ENCODE data around the gene CORIN. TPM values are rescaled to one million over a fixed set of nuclear protein-coding genes. Genes with fewer than 3 reads are reported as not detected.

The CORIN gene
- total and polyA plus RNA-seq, 10 of the 15 experiments (the other 5 are each of a cell fraction or from before 2014, with no cell fraction given), result 0.02 to 0.45 (median 0.09) TPM; not detected in 3

DNA sequence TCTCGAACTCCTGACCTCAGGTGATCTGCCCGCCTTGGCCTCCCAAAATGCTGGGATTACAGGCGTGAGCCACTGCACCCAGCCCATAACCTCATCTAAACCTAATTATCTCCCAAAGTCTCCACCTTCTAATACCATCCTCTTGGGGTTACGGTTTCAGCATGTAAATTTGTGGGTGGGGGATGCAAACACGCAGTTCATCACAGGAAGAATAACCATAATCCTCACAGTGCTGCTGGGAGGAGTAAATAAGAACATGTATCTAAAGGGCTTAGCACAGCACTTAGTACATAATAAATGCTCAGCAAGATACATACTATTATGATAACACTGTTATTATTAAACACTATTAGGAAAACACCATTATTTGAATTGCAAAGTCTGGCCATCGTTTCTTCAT is 116.4 kb downstream of the CORIN start (continued):
- TF ChIP-seq, protein P1, sequence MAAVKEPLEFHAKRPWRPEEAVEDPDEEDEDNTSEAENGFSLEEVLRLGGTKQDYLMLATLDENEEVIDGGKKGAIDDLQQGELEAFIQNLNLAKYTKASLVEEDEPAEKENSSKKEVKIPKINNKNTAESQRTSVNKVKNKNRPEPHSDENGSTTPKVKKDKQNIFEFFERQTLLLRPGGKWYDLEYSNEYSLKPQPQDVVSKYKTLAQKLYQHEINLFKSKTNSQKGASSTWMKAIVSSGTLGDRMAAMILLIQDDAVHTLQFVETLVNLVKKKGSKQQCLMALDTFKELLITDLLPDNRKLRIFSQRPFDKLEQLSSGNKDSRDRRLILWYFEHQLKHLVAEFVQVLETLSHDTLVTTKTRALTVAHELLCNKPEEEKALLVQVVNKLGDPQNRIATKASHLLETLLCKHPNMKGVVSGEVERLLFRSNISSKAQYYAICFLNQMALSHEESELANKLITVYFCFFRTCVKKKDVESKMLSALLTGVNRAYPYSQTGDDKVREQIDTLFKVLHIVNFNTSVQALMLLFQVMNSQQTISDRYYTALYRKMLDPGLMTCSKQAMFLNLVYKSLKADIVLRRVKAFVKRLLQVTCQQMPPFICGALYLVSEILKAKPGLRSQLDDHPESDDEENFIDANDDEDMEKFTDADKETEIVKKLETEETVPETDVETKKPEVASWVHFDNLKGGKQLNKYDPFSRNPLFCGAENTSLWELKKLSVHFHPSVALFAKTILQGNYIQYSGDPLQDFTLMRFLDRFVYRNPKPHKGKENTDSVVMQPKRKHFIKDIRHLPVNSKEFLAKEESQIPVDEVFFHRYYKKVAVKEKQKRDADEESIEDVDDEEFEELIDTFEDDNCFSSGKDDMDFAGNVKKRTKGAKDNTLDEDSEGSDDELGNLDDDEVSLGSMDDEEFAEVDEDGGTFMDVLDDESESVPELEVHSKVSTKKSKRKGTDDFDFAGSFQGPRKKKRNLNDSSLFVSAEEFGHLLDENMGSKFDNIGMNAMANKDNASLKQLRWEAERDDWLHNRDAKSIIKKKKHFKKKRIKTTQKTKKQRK (IDR thresholded peaks at IDR 0.05; ENCODE audit: low read depth, low read length), result no peak
- no peak for TF ChIP-seq TCF7 (IDR thresholded peaks at IDR 0.05; ENCODE audit: borderline replicate concordance)
- TF ChIP-seq SUPT20H (IDR thresholded peaks at IDR 0.05; ENCODE audit: borderline replicate concordance, control insufficient read depth, low read depth, low read length), result no peak
- no peak for TF ChIP-seq SIN3A (IDR thresholded peaks at IDR 0.05; ENCODE audit: low read depth, low read length)
- TF ChIP-seq STAT3 (IDR thresholded peaks at IDR 0.05; ENCODE audit: low read depth, low read length), result no peak

DNA sequence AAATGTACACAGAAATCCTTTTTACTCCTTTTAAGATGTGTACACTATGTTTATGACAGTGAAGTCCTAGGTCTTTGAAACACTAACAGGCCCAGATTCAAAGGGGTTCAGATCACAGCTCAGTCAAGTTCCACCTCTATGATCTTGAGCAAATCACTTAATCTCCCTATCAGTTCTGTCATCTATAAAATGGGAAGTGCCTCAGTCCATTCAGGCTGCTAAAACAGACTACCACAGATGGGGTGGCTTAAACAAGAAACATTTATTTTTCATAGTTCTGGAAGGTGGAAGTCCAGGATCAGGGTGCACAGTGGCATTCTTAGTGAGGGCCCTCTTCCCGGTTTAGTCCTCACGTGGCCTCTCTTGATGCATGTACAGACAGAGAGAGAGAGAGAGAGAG is 117.1 kb downstream of the CORIN start:
- intact Hi-C loops (cut with micrococcal nuclease; ENCODE audit: unreplicated experiment) (no loop called here), in situ Hi-C loops (cut with MboI) (no loop called here)
- no peak for ATAC-seq
- CTCF ChIA-PET, result no interaction called here
- RAD21 ChIA-PET (ENCODE audit: unreplicated experiment), result no interaction called here
- Histone ChIP-seq H3K27ac (ENCODE audit: control insufficient read depth, insufficient read depth) (no peak overlapping the region), H3K36me3 (ENCODE audit: control insufficient read depth in 2 of 2, insufficient read depth in 2 of 2, low read length in 1 of 2) (no peaks in the 10 kb centered on the region), H4K20me1 (ENCODE audit: control insufficient read depth, insufficient read depth) (no peaks in the 10 kb centered on the region), H3K27me3 (replicated peaks in 1 of 2; ENCODE audit: control insufficient read depth in 2 of 2, insufficient read depth in 2 of 2, low read length in 1 of 2) (no peaks in the 10 kb centered on the region; a peak in 1 of 4 replicates), H3K4me3 (no peak overlapping the region), H3K4me2 (ENCODE audit: control insufficient read depth, insufficient read depth) (no peak overlapping the region), H3K4me1 (ENCODE audit: control insufficient read depth, insufficient read depth, low read length) (no peaks in the 10 kb centered on the region), H2AFZ (ENCODE audit: control insufficient read depth, low read depth, low read length) (no peak overlapping the region), H3K9me3 (replicated peaks; ENCODE audit: control insufficient read depth, insufficient read depth, low read length) (no peaks in the 10 kb centered on the region), H3K79me2 (ENCODE audit: control insufficient read depth, insufficient read depth, low read length) (no peaks in the 10 kb centered on the region), H3K9ac (ENCODE audit: control insufficient read depth, insufficient read depth, low read length) (no peak overlapping the region)
- TF ChIP-seq, protein P2, sequence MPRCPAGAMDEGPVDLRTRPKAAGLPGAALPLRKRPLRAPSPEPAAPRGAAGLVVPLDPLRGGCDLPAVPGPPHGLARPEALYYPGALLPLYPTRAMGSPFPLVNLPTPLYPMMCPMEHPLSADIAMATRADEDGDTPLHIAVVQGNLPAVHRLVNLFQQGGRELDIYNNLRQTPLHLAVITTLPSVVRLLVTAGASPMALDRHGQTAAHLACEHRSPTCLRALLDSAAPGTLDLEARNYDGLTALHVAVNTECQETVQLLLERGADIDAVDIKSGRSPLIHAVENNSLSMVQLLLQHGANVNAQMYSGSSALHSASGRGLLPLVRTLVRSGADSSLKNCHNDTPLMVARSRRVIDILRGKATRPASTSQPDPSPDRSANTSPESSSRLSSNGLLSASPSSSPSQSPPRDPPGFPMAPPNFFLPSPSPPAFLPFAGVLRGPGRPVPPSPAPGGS (IDR thresholded peaks at IDR 0.05; ENCODE audit: borderline replicate concordance, insufficient read depth, low read depth, low read length, poor library complexity, severe bottlenecking), result no peak
- TF ChIP-seq CHD4 (IDR thresholded peaks at IDR 0.05), result no peak
- no peak for TF ChIP-seq HDAC2 (IDR thresholded peaks at IDR 0.05)
- POLR2A ChIA-PET, result no interaction called here
- FAIRE-seq, result no peak
- DNase-seq (ENCODE audit: low read depth, low spot score), result no peak
- 67% methylated on average over 2 of the region's 2 CpGs for WGBS (ENCODE audit: insufficient coverage, insufficient replicate concordance, low lambda C conversion rate, missing lambda C conversion rate)
- BruUV-seq (replicated peaks), result no TSS peak
- SMC1A ChIA-PET (ENCODE audit: uncharacterized antibody, unreplicated experiment), result no interaction called here

Data from GM12878 (cell line).